K562 (cell line): Measurements from ENCODE around the gene SPATA33. TPM values are rescaled to one million over a fixed set of nuclear protein-coding genes. Genes with fewer than 3 reads are reported as not detected.

Source experiments
- BRD4 ChIP-seq: fragments of 200-600 bp; sonication (generic); IDR thresholded peaks from 2 replicates; pipeline ENCODE4 v1.6.1; 2017; ENCODE audit warnings: inconsistent platforms
- CXXC5 ChIP-seq: fragments of 250-450 bp; sonication (Bioruptor Pico); IDR thresholded peaks from 2 replicates; pipeline ENCODE4 v1.8.0; 2022; ENCODE audit warnings: inconsistent platforms, mild to moderate bottlenecking, moderate library complexity
- DNMT1 ChIP-seq: fragments of 450-650 bp; IDR thresholded peaks from 2 replicates; pipeline ENCODE4 v1.6.1; 2016; ENCODE audit warnings: antibody characterized with exemption, mild to moderate bottlenecking
- ELF1 ChIP-seq: fragments of 200-800 bp; sonication (Bioruptor generic); IDR thresholded peaks from 2 replicates; pipeline ENCODE4 v1.6.1; 2016; ENCODE audit warnings: missing genetic modification characterization, missing compliant biosample characterization
- FOXA3 ChIP-seq, 2 experiments: fragments of 450-650 bp in 1 of 2; sonication (generic) in 1 of 2; formaldehyde crosslinking; IDR thresholded peaks in 1 of 2; conservative IDR thresholded peaks in 1 of 2; 2 replicates each; pipeline versions ENCODE4 v1.4.0 to v1.8.0; 2020 to 2022; ENCODE audit warnings: mild to moderate bottlenecking in 2 of 2, missing genetic modification reagents in 1 of 2
- FOXK1 ChIP-seq: sonication (generic); formaldehyde crosslinking; IDR thresholded peaks from 2 replicates; pipeline ENCODE4 v1.8.0; 2022; ENCODE audit warnings: missing genetic modification reagents, mild to moderate bottlenecking, borderline replicate concordance
- ILK ChIP-seq: fragments of 450-650 bp; IDR thresholded peaks from 2 replicates; pipeline ENCODE4 v1.6.1; 2016; ENCODE audit warnings: missing genetic modification characterization, low read depth, mild to moderate bottlenecking, missing compliant biosample characterization, moderate library complexity, borderline replicate concordance
- MCM7 ChIP-seq, 2 experiments: fragments of 450-650 bp; IDR thresholded peaks; 2 replicates each; pipeline ENCODE4 v1.6.1; 2016 to 2018
- MYC ChIP-seq, 2 experiments: fragments of 250-450 bp in 1 of 2; sonication (Bioruptor Pico) in 1 of 2; IDR thresholded peaks; 2 replicates each; pipeline versions ENCODE4 v1.5.1 to v1.6.1; 2012 to 2021; ENCODE audit warnings: low read depth in 2 of 2, borderline replicate concordance in 1 of 2, improper control_type of control experiment in 1 of 2, low read length in 1 of 2, mild to moderate bottlenecking in 1 of 2, moderate library complexity in 1 of 2
- POLR2G ChIP-seq: fragments of 200-400 bp; formaldehyde crosslinking; IDR thresholded peaks from 2 replicates; pipeline ENCODE4 v1.6.1; 2017; ENCODE audit warnings: low read depth, mild to moderate bottlenecking, antibody characterized with exemption, low read length, moderate library complexity
- RB1 ChIP-seq: fragments of 450-650 bp; IDR thresholded peaks from 2 replicates; pipeline ENCODE4 v1.6.1; 2017; ENCODE audit warnings: low read depth, mild to moderate bottlenecking
- SAFB2 ChIP-seq: fragments of 200-400 bp; formaldehyde crosslinking; IDR thresholded peaks from 2 replicates; pipeline ENCODE4 v1.6.1; 2018; ENCODE audit warnings: borderline replicate concordance, low read length, low read depth, moderate library complexity; ENCODE audit not compliant: severe bottlenecking
- SAP30 ChIP-seq: fragments of 200-600 bp; sonication (generic); IDR thresholded peaks from 2 replicates; pipeline ENCODE4 v1.6.1; 2012; ENCODE audit warnings: borderline replicate concordance, low read depth, mild to moderate bottlenecking, moderate library complexity, low read length, control low read depth, inconsistent platforms; ENCODE audit not compliant: insufficient read depth, poor library complexity, severe bottlenecking
- SMAD2 ChIP-seq: fragments of 150-350 bp; IDR thresholded peaks from 2 replicates; pipeline ENCODE4 v1.6.1; 2014; ENCODE audit warnings: low read depth, mild to moderate bottlenecking, low read length
- SMARCA5 ChIP-seq: fragments of 450-650 bp; IDR thresholded peaks from 2 replicates; pipeline ENCODE4 v1.6.1; 2016
- ZKSCAN8 ChIP-seq: fragments of 200-800 bp; sonication (Bioruptor generic); IDR thresholded peaks from 2 replicates; pipeline ENCODE4 v1.6.1; 2016; ENCODE audit warnings: missing genetic modification characterization, missing compliant biosample characterization
- ZNF134 ChIP-seq: fragments of 250-450 bp; sonication (Bioruptor Pico); conservative IDR thresholded peaks from 2 replicates; pipeline ENCODE4 v1.4.0; 2020
- ZNF232 ChIP-seq: sonication (generic); formaldehyde crosslinking; IDR thresholded peaks from 2 replicates; pipeline ENCODE4 v1.8.0; 2022; ENCODE audit warnings: mild to moderate bottlenecking, missing genetic modification reagents
- ZNF57 ChIP-seq: fragments of 450-650 bp; formaldehyde crosslinking; IDR thresholded peaks from 2 replicates; pipeline ENCODE4 v1.4.0; 2020; ENCODE audit warnings: mild to moderate bottlenecking, moderate library complexity
- ZNF764 ChIP-seq: fragments of 250-450 bp; sonication (Bioruptor Pico); IDR thresholded peaks from 2 replicates; pipeline ENCODE4 v1.4.0; 2020; ENCODE audit warnings: low read depth, mild to moderate bottlenecking, moderate library complexity
- polyA plus RNA-seq, 8 experiments: library from polyadenylated mRNA; depleted of rRNA in 4 of 8; stranded (reverse) in 5 of 8; unstranded in 3 of 8; fragments of >200 nt; fragmentation: Nextera tagmentation in 2 of 8; fragmentation: Illumina TruSeq in 1 of 8; extraction: Ambion mirVana in 2 of 8; extraction: Trizol in 1 of 8; gene quantifications; 2 replicates each; pipeline versions ENCODE4 v1.2.1 to v1.2.3, GENCODE V29; 2011 to 2014; ENCODE audit warnings: inconsistent platforms in 1 of 8, missing spikeins in 1 of 8
- total RNA-seq, 7 experiments: library from RNA; depleted of rRNA in 6 of 7; stranded (reverse); fragments of >200 nt in 6 of 7; fragmentation: Illumina TruSeq in 2 of 7; extraction: Trizol in 2 of 7; gene quantifications; 2 replicates each; pipeline versions ENCODE4 v1.2.1 to v1.2.3, GENCODE V29; 2011 to 2021; ENCODE audit warnings: low replicate concordance in 1 of 7
- TF ChIP-seq, protein P1 (sequence below): fragments of 450-650 bp; IDR thresholded peaks from 2 replicates; pipeline ENCODE4 v1.6.1; 2014; ENCODE audit warnings: low read depth, mild to moderate bottlenecking, moderate library complexity, borderline replicate concordance
- TF ChIP-seq, protein P2 (sequence below): fragments of 250-450 bp; sonication (Bioruptor Pico); IDR thresholded peaks from 2 replicates; pipeline ENCODE4 v1.8.0; 2021; ENCODE audit warnings: moderate library complexity, mild to moderate bottlenecking, inconsistent platforms
- TF ChIP-seq, protein P3 (sequence below): IDR thresholded peaks from 3 replicates; pipeline ENCODE4 v1.6.1; 2011; ENCODE audit warnings: borderline replicate concordance, mild to moderate bottlenecking; ENCODE audit not compliant: insufficient read length, insufficient read depth

SPATA33 gene
- total and polyA plus RNA-seq, 9 of the 15 experiments (the other 6 are each of a cell fraction or from before 2014, with no cell fraction given): 4.0 to 20.0 (median 11.8) TPM

DNA sequence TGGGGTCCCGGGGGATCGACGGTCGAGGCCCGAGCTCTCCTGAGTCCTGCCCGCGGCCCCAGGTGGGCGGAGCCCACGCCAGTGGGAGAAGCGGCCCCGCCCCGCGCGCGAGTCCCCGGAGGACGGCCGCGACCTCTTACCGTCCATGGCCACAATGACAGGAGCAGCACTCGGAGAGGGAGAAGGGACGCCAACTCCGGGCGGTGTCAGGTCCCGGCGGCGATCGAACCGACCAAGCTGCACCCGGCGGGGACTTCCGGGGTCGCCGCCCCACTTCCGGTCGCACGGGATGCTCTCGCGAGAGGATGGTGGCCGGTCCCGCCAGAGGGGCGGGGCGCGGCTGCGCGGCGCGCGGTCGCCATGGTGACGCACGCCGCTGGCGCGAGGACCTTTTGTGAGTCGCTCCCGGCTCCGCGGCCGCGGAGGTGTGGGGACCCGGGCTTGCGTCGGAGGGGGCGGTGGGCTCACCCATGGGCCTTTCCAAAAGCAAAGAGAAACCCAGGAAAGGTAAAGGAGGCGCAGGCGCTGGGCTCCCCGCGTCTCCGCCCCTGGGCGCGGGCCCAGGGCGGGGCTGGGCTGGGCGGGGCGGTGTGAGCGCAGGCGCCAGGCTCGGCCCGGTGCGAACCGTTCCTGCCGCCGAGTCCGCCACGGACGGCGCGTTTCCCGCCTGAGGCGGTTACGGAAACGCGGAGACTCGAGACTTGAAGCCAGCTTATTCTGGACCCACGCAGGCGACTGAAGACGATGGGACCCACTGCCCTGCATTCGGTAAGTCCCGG is at the start of gene SPATA33, which contains the start of gene CHMP1A (continued):
- TF ChIP-seq ZNF764 (CRISPR knock-in tag): no peak
- TF ChIP-seq SMAD2: no peak
- peak; percentile 24; the same call in 1 of the 2 replicates for TF ChIP-seq MYC (IDR thresholded peaks at IDR 0.05; ENCODE audit: low read depth, low read length)
- TF ChIP-seq MYC (CRISPR knock-in tag; IDR thresholded peaks at IDR 0.05; ENCODE audit: borderline replicate concordance, low read depth): no peak
- no peak for TF ChIP-seq SAFB2
- no peak; a peak in 1 of 4 replicates for TF ChIP-seq FOXA3 (CRISPR knock-in tag; conservative IDR thresholded peaks at IDR 0.05 in 1 of 2, IDR thresholded peaks at IDR 0.05 in 1 of 2)
- TF ChIP-seq, protein P1, sequence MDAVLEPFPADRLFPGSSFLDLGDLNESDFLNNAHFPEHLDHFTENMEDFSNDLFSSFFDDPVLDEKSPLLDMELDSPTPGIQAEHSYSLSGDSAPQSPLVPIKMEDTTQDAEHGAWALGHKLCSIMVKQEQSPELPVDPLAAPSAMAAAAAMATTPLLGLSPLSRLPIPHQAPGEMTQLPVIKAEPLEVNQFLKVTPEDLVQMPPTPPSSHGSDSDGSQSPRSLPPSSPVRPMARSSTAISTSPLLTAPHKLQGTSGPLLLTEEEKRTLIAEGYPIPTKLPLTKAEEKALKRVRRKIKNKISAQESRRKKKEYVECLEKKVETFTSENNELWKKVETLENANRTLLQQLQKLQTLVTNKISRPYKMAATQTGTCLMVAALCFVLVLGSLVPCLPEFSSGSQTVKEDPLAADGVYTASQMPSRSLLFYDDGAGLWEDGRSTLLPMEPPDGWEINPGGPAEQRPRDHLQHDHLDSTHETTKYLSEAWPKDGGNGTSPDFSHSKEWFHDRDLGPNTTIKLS: peak; percentile 60
- TF ChIP-seq, protein P2, sequence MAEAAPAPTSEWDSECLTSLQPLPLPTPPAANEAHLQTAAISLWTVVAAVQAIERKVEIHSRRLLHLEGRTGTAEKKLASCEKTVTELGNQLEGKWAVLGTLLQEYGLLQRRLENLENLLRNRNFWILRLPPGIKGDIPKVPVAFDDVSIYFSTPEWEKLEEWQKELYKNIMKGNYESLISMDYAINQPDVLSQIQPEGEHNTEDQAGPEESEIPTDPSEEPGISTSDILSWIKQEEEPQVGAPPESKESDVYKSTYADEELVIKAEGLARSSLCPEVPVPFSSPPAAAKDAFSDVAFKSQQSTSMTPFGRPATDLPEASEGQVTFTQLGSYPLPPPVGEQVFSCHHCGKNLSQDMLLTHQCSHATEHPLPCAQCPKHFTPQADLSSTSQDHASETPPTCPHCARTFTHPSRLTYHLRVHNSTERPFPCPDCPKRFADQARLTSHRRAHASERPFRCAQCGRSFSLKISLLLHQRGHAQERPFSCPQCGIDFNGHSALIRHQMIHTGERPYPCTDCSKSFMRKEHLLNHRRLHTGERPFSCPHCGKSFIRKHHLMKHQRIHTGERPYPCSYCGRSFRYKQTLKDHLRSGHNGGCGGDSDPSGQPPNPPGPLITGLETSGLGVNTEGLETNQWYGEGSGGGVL (CRISPR knock-in tag): no peak
- peak; percentile 89 for TF ChIP-seq SAP30
- TF ChIP-seq CXXC5 (CRISPR knock-in tag): peak; percentile 91
- no peak for TF ChIP-seq DNMT1
- TF ChIP-seq FOXK1 (CRISPR knock-in tag): no peak
- no peak for TF ChIP-seq SMARCA5
- TF ChIP-seq ZNF57 (CRISPR knock-in tag): no peak
- TF ChIP-seq POLR2G: peak; percentile 92
- TF ChIP-seq ELF1 (tag): peak; percentile 99
- no peak for TF ChIP-seq ZNF134
- peak; percentile 84 for TF ChIP-seq RB1
- no peak for TF ChIP-seq ZKSCAN8 (CRISPR knock-in tag)
- TF ChIP-seq, protein P3, sequence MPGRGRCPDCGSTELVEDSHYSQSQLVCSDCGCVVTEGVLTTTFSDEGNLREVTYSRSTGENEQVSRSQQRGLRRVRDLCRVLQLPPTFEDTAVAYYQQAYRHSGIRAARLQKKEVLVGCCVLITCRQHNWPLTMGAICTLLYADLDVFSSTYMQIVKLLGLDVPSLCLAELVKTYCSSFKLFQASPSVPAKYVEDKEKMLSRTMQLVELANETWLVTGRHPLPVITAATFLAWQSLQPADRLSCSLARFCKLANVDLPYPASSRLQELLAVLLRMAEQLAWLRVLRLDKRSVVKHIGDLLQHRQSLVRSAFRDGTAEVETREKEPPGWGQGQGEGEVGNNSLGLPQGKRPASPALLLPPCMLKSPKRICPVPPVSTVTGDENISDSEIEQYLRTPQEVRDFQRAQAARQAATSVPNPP: no peak
- TF ChIP-seq ILK: no peak
- TF ChIP-seq ZNF232 (CRISPR knock-in tag): no peak
- no peak for TF ChIP-seq MCM7 (IDR thresholded peaks at IDR 0.05)
- no peak for TF ChIP-seq BRD4
